ENCODE measurements around the gene LRRC71. TPM values are rescaled to one million over a fixed set of nuclear protein-coding genes. Genes with fewer than 3 reads are reported as not detected.

Gene LRRC71
- total and polyA plus RNA-seq, 10 of the 15 experiments (the other 5 are each of a cell fraction or from before 2014, with no cell fraction given) = not detected

- in situ Hi-C loops (cut with MboI) (no loop called here), intact Hi-C loops (cut with micrococcal nuclease; ENCODE audit: unreplicated experiment) (no loop called here)
- H3K36me3 ChIP-seq (ENCODE audit: control insufficient read depth in 2 of 2, insufficient read depth in 2 of 2, low read length in 1 of 2) = no peaks in the 10 kb centered on the region
- no peaks in the 10 kb centered on the region for H3K79me2 ChIP-seq (ENCODE audit: control insufficient read depth, insufficient read depth, low read length)
- CTCF ChIA-PET = interaction anchor here (0.6 to 1.4 kb wide), 3 partner anchors 29 to 151 kb away, joined by 3 to 4 read pairs (median 3); no protein-coding TSS in a partner anchor
- ATAC-seq (no peak), FAIRE-seq (no peak), DNase-seq (ENCODE audit: low read depth, low spot score) (no peak)
- no peak for TF ChIP-seq LARP7 (IDR thresholded peaks at IDR 0.05)
- TF ChIP-seq SUZ12 (IDR thresholded peaks at IDR 0.05; ENCODE audit: unreplicated experiment) = peak; percentile 77
- WGBS (ENCODE audit: insufficient coverage, insufficient replicate concordance, low lambda C conversion rate, missing lambda C conversion rate) = 37% methylated on average over 53 of the region's 64 CpGs
- no peak overlapping the region for H3K9ac ChIP-seq (ENCODE audit: control insufficient read depth, insufficient read depth, low read length)
- POLR2A ChIA-PET = interaction anchor here (0.7 kb wide), 1 partner anchor 789 kb away, joined by 3 read pairs; no protein-coding TSS in a partner anchor
- no peak overlapping the region for H2AFZ ChIP-seq (ENCODE audit: control insufficient read depth, low read depth, low read length)
- no peak overlapping the region for H3K4me3 ChIP-seq
- no peaks in the 10 kb centered on the region for H3K4me1 ChIP-seq (ENCODE audit: control insufficient read depth, insufficient read depth, low read length)
- no TSS peak for BruUV-seq (replicated peaks)
- peaks cover 21 to 29% of the 10 kb centered on the region in 2 experiments for H3K27me3 ChIP-seq (replicated peaks in 1 of 2; ENCODE audit: control insufficient read depth in 2 of 2, insufficient read depth in 2 of 2, low read length in 1 of 2)
- RAD21 ChIA-PET (ENCODE audit: unreplicated experiment) = interaction anchor here (1.2 kb wide), 1 partner anchor 149 kb away, joined by 3 read pairs; no protein-coding TSS in a partner anchor
- H3K27ac ChIP-seq (ENCODE audit: control insufficient read depth, insufficient read depth) = no peak overlapping the region
- no peaks in the 10 kb centered on the region for H4K20me1 ChIP-seq (ENCODE audit: control insufficient read depth, insufficient read depth)
- H3K4me2 ChIP-seq (ENCODE audit: control insufficient read depth, insufficient read depth) = no peak overlapping the region
- SMC1A ChIA-PET (ENCODE audit: uncharacterized antibody, unreplicated experiment) = no interaction called here
- no peaks in the 10 kb centered on the region for H3K9me3 ChIP-seq (replicated peaks; ENCODE audit: control insufficient read depth, insufficient read depth, low read length)
Observed at GRCh38 chr1:156923670-156924477, 3.4 kb downstream of the LRRC71 start.

GRCh38 chr1:156924478-156925153 lies 4.2 kb downstream of the LRRC71 start:
- H3K36me3 ChIP-seq (ENCODE audit: control insufficient read depth in 2 of 2, insufficient read depth in 2 of 2, low read length in 1 of 2) = no peaks in the 10 kb centered on the region
- no peaks in the 10 kb centered on the region for H3K9me3 ChIP-seq (replicated peaks; ENCODE audit: control insufficient read depth, insufficient read depth, low read length)
- H3K4me1 ChIP-seq (ENCODE audit: control insufficient read depth, insufficient read depth, low read length) = no peaks in the 10 kb centered on the region
- TF ChIP-seq CHD1 (IDR thresholded peaks at IDR 0.05; ENCODE audit: low read depth, low read length) (no peak), SUZ12 (IDR thresholded peaks at IDR 0.05; ENCODE audit: unreplicated experiment) (peak; percentile 11), CHD4 (IDR thresholded peaks at IDR 0.05) (no peak), NFIC (IDR thresholded peaks at IDR 0.05; ENCODE audit: low read depth, low read length) (no peak)
- H3K27ac ChIP-seq (ENCODE audit: control insufficient read depth, insufficient read depth) = no peak overlapping the region
- H4K20me1 ChIP-seq (ENCODE audit: control insufficient read depth, insufficient read depth) = no peaks in the 10 kb centered on the region
- ChIA-PET RAD21 (ENCODE audit: unreplicated experiment) (no interaction called here), SMC1A (ENCODE audit: uncharacterized antibody, unreplicated experiment) (no interaction called here), CTCF (interaction anchor here (1.4 kb wide), 2 partner anchors 30 to 150 kb away, joined by 3 to 4 read pairs; no protein-coding TSS in a partner anchor), POLR2A (no interaction called here)
- no TSS peak for BruUV-seq (replicated peaks)
- no peak overlapping the region for H2AFZ ChIP-seq (ENCODE audit: control insufficient read depth, low read depth, low read length)
- H3K4me3 ChIP-seq = no peak overlapping the region
- H3K4me2 ChIP-seq (ENCODE audit: control insufficient read depth, insufficient read depth) = no peak overlapping the region
- no peaks in the 10 kb centered on the region for H3K79me2 ChIP-seq (ENCODE audit: control insufficient read depth, insufficient read depth, low read length)
- FAIRE-seq (no peak), DNase-seq (ENCODE audit: low read depth, low spot score) (no peak), ATAC-seq (no peak)
- in situ Hi-C loops (cut with MboI) = no loop called here
- WGBS (ENCODE audit: insufficient coverage, insufficient replicate concordance, low lambda C conversion rate, missing lambda C conversion rate) = 21% methylated on average over 22 of the region's 22 CpGs
- H3K27me3 ChIP-seq (replicated peaks in 1 of 2; ENCODE audit: control insufficient read depth in 2 of 2, insufficient read depth in 2 of 2, low read length in 1 of 2) = peaks cover 23 to 29% of the 10 kb centered on the region in 2 experiments
- intact Hi-C loops (cut with micrococcal nuclease; ENCODE audit: unreplicated experiment) = no loop called here
- H3K9ac ChIP-seq (ENCODE audit: control insufficient read depth, insufficient read depth, low read length) = no peak overlapping the region

Measured in GM12878 (cell line).